GM21723 (cell line): Measurements from ENCODE around the gene DGKQ.
A peak's percentile ranks its signal among the peaks of the same experiment; 100 is the strongest.

Experiments used
- ATAC-seq: cut with Tn5 transposase; IDR thresholded peaks from one replicate; pipeline ENCODE4 v1.9.1; 2021; ENCODE audit warnings: mild to moderate bottlenecking, moderate library complexity; ENCODE audit not compliant: unreplicated experiment

DGKQ gene

DNA sequence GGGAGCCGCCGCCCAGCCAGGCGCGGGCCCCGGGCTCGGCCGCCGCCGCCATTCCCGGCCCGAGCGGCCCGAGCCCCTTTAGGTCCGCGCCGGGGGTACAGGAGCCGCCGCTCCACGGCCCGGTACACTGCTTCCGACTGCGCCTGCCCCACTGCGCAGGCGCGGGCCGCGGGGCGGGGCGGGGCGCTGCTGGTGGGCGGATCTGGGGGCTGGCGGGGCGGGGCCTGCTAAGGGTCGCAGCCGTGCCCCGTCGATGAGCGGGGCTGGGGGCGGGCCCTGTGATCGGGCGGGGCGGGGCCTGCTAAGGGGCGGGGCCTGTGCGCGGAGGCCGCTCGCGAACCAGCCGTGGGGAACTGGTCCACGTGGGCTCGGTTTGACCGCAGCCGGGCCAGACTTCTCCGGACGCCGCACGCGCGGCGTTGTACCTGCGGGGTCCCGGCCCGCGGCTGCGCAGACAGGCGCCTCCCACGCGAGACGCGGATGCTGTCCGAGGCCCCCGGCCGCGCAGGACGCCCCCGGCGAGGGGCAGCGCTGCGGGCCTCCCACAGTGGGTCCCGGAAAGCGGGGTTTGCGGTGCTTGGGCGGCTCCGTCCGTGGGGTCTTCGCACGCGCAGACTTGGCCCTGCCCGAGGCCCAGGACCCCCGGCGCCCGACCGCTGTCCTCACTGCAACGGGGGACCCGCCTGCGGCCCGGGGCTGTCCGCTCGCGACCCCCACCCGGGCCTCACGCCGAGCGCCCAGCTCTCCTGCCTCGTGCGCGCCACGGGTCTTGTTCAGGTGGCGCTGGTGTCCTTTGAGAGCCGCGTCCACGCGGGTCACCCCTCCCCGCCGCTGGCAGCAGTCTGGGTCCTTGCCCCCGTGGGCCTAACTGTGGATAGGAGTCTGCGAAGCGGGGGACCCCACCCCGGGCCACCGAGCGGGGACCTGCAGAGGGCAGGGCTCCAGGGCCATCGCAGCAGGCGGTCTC, at the start of gene DGKQ:
TSS of gene DGKQ (minus strand) at position 139 of the 967 bp plus-strand sequence. CDS start at position 52, 87 bp downstream.
- peak; percentile 57 for ATAC-seq

GRCh38 chr4:1022739-1023066, 49.3 kb upstream of the DGKQ start:
- ATAC-seq: no peak

DNA sequence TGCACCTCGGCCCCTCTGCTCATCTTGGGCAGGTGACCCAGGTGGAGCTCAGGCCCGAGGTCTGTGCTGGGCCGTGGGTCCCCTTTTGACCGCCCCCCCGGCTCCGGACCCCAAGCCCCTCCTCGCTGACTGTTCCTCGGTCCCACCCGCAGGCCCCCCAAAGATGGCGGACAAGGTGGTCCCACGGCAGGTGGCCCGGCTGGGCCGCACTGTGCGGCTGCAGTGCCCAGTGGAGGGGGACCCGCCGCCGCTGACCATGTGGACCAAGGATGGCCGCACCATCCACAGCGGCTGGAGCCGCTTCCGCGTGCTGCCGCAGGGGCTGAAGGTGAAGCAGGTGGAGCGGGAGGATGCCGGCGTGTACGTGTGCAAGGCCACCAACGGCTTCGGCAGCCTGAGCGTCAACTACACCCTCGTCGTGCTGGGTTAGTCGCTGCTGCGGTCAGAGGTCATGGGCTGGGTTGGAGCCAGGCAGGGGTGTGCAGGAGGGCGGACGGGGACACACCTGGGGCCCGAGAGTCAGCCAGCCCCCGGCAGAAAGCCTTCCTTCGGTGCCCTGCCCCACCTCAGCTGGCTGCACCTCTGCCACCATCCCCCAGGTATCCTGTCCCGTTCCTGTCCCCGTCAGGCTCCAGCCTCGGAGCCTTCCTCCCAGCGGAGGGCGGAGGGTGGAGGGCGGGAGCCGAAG, 48.8 kb upstream of the DGKQ start:
- ATAC-seq: no peak

GRCh38 chr4:1021386-1022050, 48.1 kb upstream of the DGKQ start:
- peak; percentile 64 for ATAC-seq

- no peak for ATAC-seq
Observed at GRCh38 chr4:1019729-1020470, 46.5 kb upstream of the DGKQ start.

DNA sequence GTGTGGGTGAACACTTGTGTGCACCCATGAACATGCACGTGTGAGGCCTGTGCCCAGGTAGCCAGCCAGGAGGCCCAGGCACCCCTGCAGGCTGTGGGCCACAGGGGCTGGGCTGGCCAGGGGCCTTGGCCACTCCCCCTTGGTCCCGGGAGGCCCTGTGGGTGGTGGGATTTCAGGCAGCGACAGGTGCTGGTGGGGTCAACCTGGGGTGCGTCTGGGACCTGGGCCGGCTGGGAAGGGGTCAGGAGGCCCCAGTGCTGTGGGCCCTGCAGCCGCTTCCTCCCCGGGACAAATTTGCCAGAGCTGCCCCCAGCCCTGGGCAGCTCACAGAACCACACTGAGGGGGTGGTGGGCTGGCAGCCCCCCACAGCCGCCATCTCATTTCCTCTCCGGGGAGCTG, 46.0 kb upstream of the DGKQ start:
- no peak for ATAC-seq

- no peak for ATAC-seq
Observed at GRCh38 chr4:1018147-1019020, 45.0 kb upstream of the DGKQ start.

- no peak for ATAC-seq
Observed at GRCh38 chr4:1017706-1018105, 44.3 kb upstream of the DGKQ start.

DNA sequence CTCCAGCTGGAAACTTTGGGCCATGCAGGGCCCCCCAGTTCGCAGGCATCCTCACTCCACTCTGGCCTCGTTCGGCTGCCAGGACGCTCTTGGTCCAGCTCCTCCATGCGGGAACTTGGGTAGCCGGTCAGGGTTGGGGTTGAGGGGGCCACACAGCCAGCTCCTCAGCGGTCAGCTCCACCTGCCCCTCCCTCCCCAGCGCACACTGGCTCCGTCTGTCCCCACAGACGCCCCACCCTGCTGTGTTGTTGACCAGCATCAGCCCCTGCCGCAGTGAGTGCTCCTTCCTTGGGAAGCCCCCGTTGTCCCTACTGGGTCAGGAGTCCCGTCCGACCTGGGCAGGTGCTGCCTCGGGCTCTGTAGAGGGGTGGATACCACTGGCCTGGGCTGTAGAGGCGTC, 43.8 kb upstream of the DGKQ start:
- ATAC-seq: no peak

- no peak for ATAC-seq
Observed at GRCh38 chr4:1015746-1016145, 42.4 kb upstream of the DGKQ start.

DNA sequence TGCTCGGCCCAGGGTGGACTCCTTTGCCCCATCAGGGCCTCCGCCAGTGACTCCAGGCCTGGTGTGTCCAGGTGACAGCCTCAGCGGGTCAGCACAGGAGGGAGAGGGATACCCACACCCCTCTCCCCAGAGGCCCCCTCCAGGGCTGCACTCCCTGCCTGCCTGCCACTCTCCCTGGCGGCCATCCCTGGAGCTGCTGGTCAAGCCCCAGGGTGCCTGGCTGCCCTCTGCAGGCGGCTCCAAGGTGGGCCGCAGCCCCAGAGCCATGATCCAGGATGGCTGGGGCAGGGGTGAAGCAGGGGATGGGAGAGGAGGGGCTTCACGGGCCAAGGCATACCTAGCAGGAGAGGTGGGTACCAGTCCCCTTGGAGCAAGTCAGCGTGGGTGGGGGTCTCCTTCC, 41.8 kb upstream of the DGKQ start:
- no peak for ATAC-seq

- ATAC-seq: no peak
Observed at GRCh38 chr4:1014291-1015167, 41.2 kb upstream of the DGKQ start.

GRCh38 chr4:1013225-1014073, 40.1 kb upstream of the DGKQ start:
- no peak for ATAC-seq

GRCh38 chr4:1012034-1012739, 38.8 kb upstream of the DGKQ start:
- no peak for ATAC-seq

DNA sequence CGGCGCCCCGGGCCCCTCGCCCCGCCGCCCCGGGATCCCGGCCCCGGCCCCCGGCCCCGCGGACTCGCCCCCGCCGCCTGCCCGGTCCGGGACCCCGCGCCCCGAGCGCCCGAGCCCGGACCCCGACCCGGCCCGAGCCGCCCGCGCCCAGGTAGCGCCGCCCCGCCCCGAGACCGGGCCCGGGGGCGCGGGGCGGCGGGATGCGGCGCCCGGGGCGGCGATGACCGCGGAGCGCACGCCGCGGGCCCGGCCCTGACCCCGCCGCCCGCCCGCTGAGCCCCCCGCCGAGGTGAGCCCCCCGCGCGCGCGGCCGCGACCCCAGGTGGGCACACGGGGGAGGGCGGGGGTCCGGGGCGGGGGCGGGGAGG, 38.3 kb upstream of the DGKQ start:
- no peak for ATAC-seq

GRCh38 chr4:1011022-1011665, 37.8 kb upstream of the DGKQ start, which contains the start of gene FGFRL1:
TSS of gene FGFRL1 (plus strand) at chr4:1011626. CDS start at chr4:1012486, 860 bp downstream.
- ATAC-seq: peak; percentile 28
